CD4-positive, CD25-positive, alpha-beta regulatory T cell (primary cell): ENCODE data around the gene UST. TPM values are rescaled to one million over a fixed set of nuclear protein-coding genes. Genes with fewer than 3 reads are reported as not detected.
A peak's percentile ranks its signal among the peaks of the same experiment; 100 is the strongest.
"Not testable (repeated sequence)": the region's sequence is repeated elsewhere in the genome, so short reads cannot be mapped to it uniquely, and the experiment has no call there.

Experiments used
- ATAC-seq, 2 donors: fragments of 150-1000 bp; cut with Tn5 transposase; one replicate each; pipeline ENCODE4 v1.10.0; 2021; ENCODE audit warnings: low read depth in 2 of 2, moderate number of reproducible peaks in 2 of 2, moderate library complexity in 1 of 2
- DNase-seq, 3 donors: peaks; one replicate each; pipeline versions ENCODE4 v3.0.0 to v3.0.0-alpha.2; 2012 to 2022; ENCODE audit warnings: mixed read lengths in 1 of 3
- H3K27ac ChIP-seq: one replicate; pipeline ENCODE4 v1.7.0; 2013; ENCODE audit warnings: mild to moderate bottlenecking, low read length; ENCODE audit not compliant: insufficient read depth, poor library complexity, severe bottlenecking
- H3K27me3 ChIP-seq: one replicate; pipeline ENCODE4 v1.7.0; 2013; ENCODE audit warnings: low read length; ENCODE audit not compliant: control insufficient read depth, insufficient read depth
- H3K36me3 ChIP-seq: one replicate; pipeline ENCODE4 v1.7.0; 2013; ENCODE audit warnings: mild to moderate bottlenecking, low read length, moderate library complexity; ENCODE audit not compliant: control insufficient read depth, insufficient read depth
- H3K4me1 ChIP-seq: 2 replicates; pipeline ENCODE4 v1.7.0; 2013; ENCODE audit warnings: mild to moderate bottlenecking, low read length; ENCODE audit not compliant: insufficient read depth, control insufficient read depth, poor library complexity, severe bottlenecking
- H3K4me3 ChIP-seq: one replicate; pipeline ENCODE4 v1.7.0; 2013; ENCODE audit warnings: low read depth, mild to moderate bottlenecking, low read length, moderate library complexity
- H3K9me3 ChIP-seq, 2 experiments: 1 replicate in 1 of 2; 2 replicates in 1 of 2; pipeline ENCODE4 v1.7.0; 2013; ENCODE audit warnings: low read length in 2 of 2, mild to moderate bottlenecking in 1 of 2, moderate library complexity in 1 of 2; ENCODE audit not compliant: control insufficient read depth in 2 of 2
- H3K27ac Mint-ChIP-seq, 3 donors: one replicate each; pipeline ENCODE4 v1.8.0; 2020 to 2022; ENCODE audit warnings: mild to moderate bottlenecking in 3 of 3, mixed read lengths in 3 of 3, moderate library complexity in 2 of 3
- H3K27me3 Mint-ChIP-seq: one replicate; pipeline ENCODE4 v1.8.0; 2022; ENCODE audit warnings: mild to moderate bottlenecking, mixed read lengths
- H3K36me3 Mint-ChIP-seq: one replicate; pipeline ENCODE4 v1.8.0; 2020; ENCODE audit warnings: mixed read lengths
- H3K4me1 Mint-ChIP-seq, 4 donors: one replicate each; pipeline ENCODE4 v1.8.0; 2020 to 2022; ENCODE audit warnings: mixed read lengths in 4 of 4, mild to moderate bottlenecking in 1 of 4
- H3K4me3 Mint-ChIP-seq, 4 donors: one replicate each; pipeline ENCODE4 v1.8.0; 2020 to 2022; ENCODE audit warnings: mild to moderate bottlenecking in 4 of 4, mixed read lengths in 4 of 4, moderate library complexity in 3 of 4
- H3K9me3 Mint-ChIP-seq, 7 donors: one replicate each; pipeline ENCODE4 v1.8.0; 2020 to 2022; ENCODE audit warnings: mixed read lengths in 7 of 7, mild to moderate bottlenecking in 3 of 7, moderate library complexity in 2 of 7
- polyA plus RNA-seq, 4 donors: library from polyadenylated mRNA; unstranded; fragments of 300-500 nt; fragmentation: Illumina TruSeq; gene quantifications; one replicate each; pipeline ENCODE4 v1.2.3, GENCODE V29; 2021
- total RNA-seq: library from RNA; stranded (reverse); gene quantifications from one replicate; pipeline ENCODE4 v1.2.3, GENCODE V29; 2022

Gene UST
- total and polyA plus RNA-seq, 5 donors from 2014 or later = 1.1 to 2.9 (median 2.5) TPM

- Mint-ChIP-seq H3K4me1 (peaks cover 49 to 70% (median 57%) of the 10 kb centered on the region in 4 donors), H3K9me3 (no peaks in the 10 kb centered on the region), H3K4me3 (peak overlapping the region; percentile 30 to 80 (median 60)), H3K27ac (peak overlapping the region; percentile 31 to 98 (median 92)), H3K27me3 (no peaks in the 10 kb centered on the region), H3K36me3 (peaks cover 6% of the 10 kb centered on the region)
- H3K4me1 ChIP-seq = peaks cover 44% of the 10 kb centered on the region
- H3K36me3 ChIP-seq = no peaks in the 10 kb centered on the region
- no peaks in the 10 kb centered on the region for H3K27me3 ChIP-seq
- H3K4me3 ChIP-seq = peak overlapping the region; percentile 45
- ATAC-seq = no peak
- DNase-seq = peak in 1 of 3 donors; percentile 66
- H3K27ac ChIP-seq = peak overlapping the region; percentile 75
- H3K9me3 ChIP-seq = no peaks in the 10 kb centered on the region
These were observed 286.6 kb downstream of the UST start for GRCh38 chr6:149033454-149033853.

GRCh38 chr6:149035766-149036165 lies 288.9 kb downstream of the UST start:
- ATAC-seq (no peak), DNase-seq (no peak)
- Histone ChIP-seq H3K27me3 (no peaks in the 10 kb centered on the region), H3K27ac (no peak overlapping the region), H3K36me3 (no peaks in the 10 kb centered on the region), H3K4me3 (no peak overlapping the region), H3K9me3 (no peaks in the 10 kb centered on the region), H3K4me1 (peaks cover 29% of the 10 kb centered on the region)
- Mint-ChIP-seq H3K4me3 (no peak overlapping the region), H3K27me3 (peaks cover 4% of the 10 kb centered on the region), H3K9me3 (no peaks in the 10 kb centered on the region), H3K36me3 (peaks cover 6% of the 10 kb centered on the region), H3K4me1 (peaks cover 34 to 52% (median 41%) of the 10 kb centered on the region in 4 donors), H3K27ac (peak overlapping the region in 1 of 3 donors; percentile 30)

- no peaks in the 10 kb centered on the region for H3K9me3 ChIP-seq
- H3K4me1 Mint-ChIP-seq = peaks cover 21 to 38% (median 29%) of the 10 kb centered on the region in 4 donors
- H3K4me3 Mint-ChIP-seq = no peak overlapping the region
- DNase-seq = no peak
- H3K36me3 ChIP-seq = no peaks in the 10 kb centered on the region
- H3K27me3 Mint-ChIP-seq = peaks cover 4% of the 10 kb centered on the region
- H3K27ac ChIP-seq = no peak overlapping the region
- no peak for ATAC-seq
- H3K9me3 Mint-ChIP-seq = no peaks in the 10 kb centered on the region
- H3K4me3 ChIP-seq = no peak overlapping the region
- peaks cover 15% of the 10 kb centered on the region for H3K4me1 ChIP-seq
- no peaks in the 10 kb centered on the region for H3K27me3 ChIP-seq
- H3K36me3 Mint-ChIP-seq = peaks cover 9% of the 10 kb centered on the region
- no peak overlapping the region for H3K27ac Mint-ChIP-seq
These were observed 290.3 kb downstream of the UST start for GRCh38 chr6:149037051-149037671.

GRCh38 chr6:149039025-149039424 lies 292.2 kb downstream of the UST start:
- DNase-seq, H3K27ac ChIP-seq, H3K4me1 ChIP-seq, ATAC-seq, H3K4me3 ChIP-seq, H3K27me3 Mint-ChIP-seq, H3K4me3 Mint-ChIP-seq, H3K9me3 Mint-ChIP-seq, H3K36me3 ChIP-seq, H3K27me3 ChIP-seq, H3K9me3 ChIP-seq, H3K36me3 Mint-ChIP-seq: not testable (repeated sequence)
- H3K27ac Mint-ChIP-seq = peak overlapping the region in 1 of 3 donors; percentile 31
- H3K4me1 Mint-ChIP-seq = peaks cover 6 to 23% (median 14%) of the 10 kb centered on the region in 4 donors

GRCh38 chr6:149041953-149042352 lies 295.1 kb downstream of the UST start:
- Mint-ChIP-seq H3K27me3 (peaks cover 4% of the 10 kb centered on the region), H3K4me1 (peaks cover 26 to 29% (median 27%) of the 10 kb centered on the region in 4 donors), H3K27ac (no peak overlapping the region)

GRCh38 chr6:149043476-149044130 lies 296.8 kb downstream of the UST start:
- H3K27me3 Mint-ChIP-seq = peaks cover 4% of the 10 kb centered on the region
- H3K9me3 ChIP-seq = no peaks in the 10 kb centered on the region
- no peak overlapping the region for H3K4me3 Mint-ChIP-seq
- no peak overlapping the region for H3K4me3 ChIP-seq
- DNase-seq (no peak), ATAC-seq (no peak)
- peaks cover 34 to 44% (median 37%) of the 10 kb centered on the region in 4 donors for H3K4me1 Mint-ChIP-seq
- H3K27ac Mint-ChIP-seq = no peak overlapping the region
- H3K36me3 ChIP-seq = no peaks in the 10 kb centered on the region
- peaks cover 3% of the 10 kb centered on the region for H3K36me3 Mint-ChIP-seq
- H3K9me3 Mint-ChIP-seq = no peaks in the 10 kb centered on the region
- no peak overlapping the region for H3K27ac ChIP-seq
- H3K4me1 ChIP-seq = peaks cover 37% of the 10 kb centered on the region
- H3K27me3 ChIP-seq = no peaks in the 10 kb centered on the region

More at GRCh38 chr6:149041953-149042352, 295.1 kb downstream of the UST start:
- Mint-ChIP-seq H3K36me3 (peaks cover 9% of the 10 kb centered on the region), H3K4me3 (no peak overlapping the region), H3K9me3 (no peaks in the 10 kb centered on the region)
- no peaks in the 10 kb centered on the region for H3K36me3 ChIP-seq
- DNase-seq = no peak
- H3K4me3 ChIP-seq = no peak overlapping the region
- H3K9me3 ChIP-seq = no peaks in the 10 kb centered on the region
- no peaks in the 10 kb centered on the region for H3K27me3 ChIP-seq
- no peak overlapping the region for H3K27ac ChIP-seq
- ATAC-seq = no peak
- peaks cover 27% of the 10 kb centered on the region for H3K4me1 ChIP-seq

GRCh38 chr6:149044528-149044927 lies 297.7 kb downstream of the UST start:
- ATAC-seq (no peak), DNase-seq (no peak)
- Mint-ChIP-seq H3K4me3 (no peak overlapping the region), H3K36me3 (peaks cover 3% of the 10 kb centered on the region), H3K27me3 (no peaks in the 10 kb centered on the region), H3K4me1 (peaks cover 33 to 54% (median 45%) of the 10 kb centered on the region in 4 donors), H3K27ac (peak overlapping the region in 1 of 3 donors; percentile 57), H3K9me3 (no peaks in the 10 kb centered on the region)
- H3K36me3 ChIP-seq = no peaks in the 10 kb centered on the region
- H3K4me3 ChIP-seq = peak overlapping the region; percentile 17
- H3K27me3 ChIP-seq = no peaks in the 10 kb centered on the region
- H3K27ac ChIP-seq = no peak overlapping the region
- peaks cover 41% of the 10 kb centered on the region for H3K4me1 ChIP-seq
- H3K9me3 ChIP-seq = no peaks in the 10 kb centered on the region
